Mucosa of descending colon (tissue), 3 donors: ENCODE results near the gene SMTN. TPM values are rescaled to one million over a fixed set of nuclear protein-coding genes. Genes with fewer than 3 reads are reported as not detected.

Experiments
- ATAC-seq: fragments of 200-7000 bp; cut with Tn5 transposase; one replicate; pipeline ENCODE4 v1.9.1; 2020; ENCODE audit warnings: mild to moderate bottlenecking, moderate library complexity
- DNase-seq, 3 donors: peaks; one replicate each; pipeline ENCODE4 v3.0.0-alpha.2; 2020
- H3K36me3 ChIP-seq: fragments of 200-600 bp; one replicate; pipeline ENCODE4 v1.8.0; 2021; ENCODE audit warnings: low read depth, mild to moderate bottlenecking
- H3K4me1 ChIP-seq: fragments of 200-600 bp; one replicate; pipeline ENCODE4 v1.8.0; 2021; ENCODE audit warnings: low read depth, mild to moderate bottlenecking
- H3K4me3 ChIP-seq: fragments of 200-600 bp; one replicate; pipeline ENCODE4 v1.8.0; 2021; ENCODE audit warnings: mild to moderate bottlenecking
- H3K9me3 ChIP-seq: fragments of 200-600 bp; one replicate; pipeline ENCODE4 v1.8.0; 2021; ENCODE audit warnings: mild to moderate bottlenecking
- CTCF ChIP-seq: fragments of 200-600 bp; IDR thresholded peaks from one replicate; pipeline ENCODE4 v1.8.0; 2022; ENCODE audit warnings: antibody characterized with exemption, mild to moderate bottlenecking
- intact Hi-C, 2 donors: fragments of 100-400 bp; cut with DNase I in 1 of 2; cut with micrococcal nuclease in 1 of 2; formaldehyde crosslinking; loops; one replicate each; pipeline versions ENCODE4 v1.11.0 to v1.11.1; 2022; cut with DNase I, micrococcal nuclease
- total RNA-seq, 3 donors: library from RNA; stranded (reverse); fragmentation: NEBNext Ultra II Directional in 2 of 3; extraction: Animal tissue kit (Norgen Biotek cat#: 25700) in 2 of 3; gene quantifications; one replicate each; pipeline versions ENCODE4 v1.2.1 to v1.2.4, GENCODE V29; 2021 to 2023
- donor health status: DM: no; HTN: no; CAD: no; lungs with moderate emphysema.
- donor health status: DM: no; HTN: no; CAD: no.
- donor health status: DM: no; HTN: yes; CAD: no.

Gene SMTN
- total RNA-seq, 3 donors from 2014 or later: 63.6 to 799 (median 104) TPM

GRCh38 chr22:31140746-31141145, 59.6 kb downstream of the SMTN start:
- no peak overlapping the region for H3K4me3 ChIP-seq
- H3K36me3 ChIP-seq: no peaks in the 10 kb centered on the region
- peak; percentile 11 for ATAC-seq
- no peaks in the 10 kb centered on the region for H3K9me3 ChIP-seq
- H3K4me1 ChIP-seq: no peaks in the 10 kb centered on the region
- DNase-seq: no peak
- TF ChIP-seq CTCF: no peak
- intact Hi-C loops: loop anchor here in 1 of 2 donors (10.0 kb wide), 1 partner anchor 186 kb away; no protein-coding TSS in a partner anchor

GRCh38 chr22:31141551-31141950, 60.4 kb downstream of the SMTN start:
- TF ChIP-seq CTCF: no peak
- H3K36me3 ChIP-seq: no peaks in the 10 kb centered on the region
- H3K4me1 ChIP-seq: no peaks in the 10 kb centered on the region
- H3K9me3 ChIP-seq: no peaks in the 10 kb centered on the region
- H3K4me3 ChIP-seq: no peak overlapping the region
- no peak for DNase-seq
- ATAC-seq: no peak
- intact Hi-C loops: loop anchor here in 1 of 2 donors (10.0 kb wide), 1 partner anchor 187 kb away; no protein-coding TSS in a partner anchor

- Histone ChIP-seq H3K4me1 (no peaks in the 10 kb centered on the region), H3K4me3 (no peak overlapping the region), H3K9me3 (peaks cover 2% of the 10 kb centered on the region), H3K36me3 (no peaks in the 10 kb centered on the region)
- no peak for ATAC-seq
- intact Hi-C loops: loop anchor here in 1 of 2 donors (10.0 kb wide), 1 partner anchor 187 kb away; no protein-coding TSS in a partner anchor
- DNase-seq: no peak
- no peak for TF ChIP-seq CTCF
These were observed 61.2 kb downstream of the SMTN start for GRCh38 chr22:31142285-31142684.

- Histone ChIP-seq H3K36me3 (no peaks in the 10 kb centered on the region), H3K4me3 (no peak overlapping the region), H3K4me1 (no peaks in the 10 kb centered on the region), H3K9me3 (peaks cover 5% of the 10 kb centered on the region)
- TF ChIP-seq CTCF: no peak
- DNase-seq (no peak), ATAC-seq (no peak)
- intact Hi-C loops: loop anchor here in 1 of 2 donors (10.0 kb wide), 1 partner anchor 188 kb away; no protein-coding TSS in a partner anchor
These were observed 61.9 kb downstream of the SMTN start for GRCh38 chr22:31143038-31143437.

GRCh38 chr22:31143537-31143936, 62.4 kb downstream of the SMTN start:
- Histone ChIP-seq H3K4me1 (no peaks in the 10 kb centered on the region), H3K9me3 (peaks cover 5% of the 10 kb centered on the region), H3K4me3 (no peak overlapping the region), H3K36me3 (no peaks in the 10 kb centered on the region)
- DNase-seq: no peak
- TF ChIP-seq CTCF: no peak
- ATAC-seq: no peak
- intact Hi-C loops: loop anchor here in 1 of 2 donors (10.0 kb wide), 1 partner anchor 189 kb away; no protein-coding TSS in a partner anchor

GRCh38 chr22:31144223-31144622, 63.1 kb downstream of the SMTN start:
- TF ChIP-seq CTCF: no peak
- intact Hi-C loops: loop anchor here in 1 of 2 donors (10.0 kb wide), 1 partner anchor 189 kb away; no protein-coding TSS in a partner anchor
- ATAC-seq: peak; percentile 73
- Histone ChIP-seq H3K4me1 (peaks cover 4% of the 10 kb centered on the region), H3K36me3 (no peaks in the 10 kb centered on the region), H3K4me3 (no peak overlapping the region), H3K9me3 (peaks cover 5% of the 10 kb centered on the region)
- no peak for DNase-seq
